Measurements from ENCODE around the gene SETD5.

SETD5 gene

GRCh38 chr3:9450126-9450525 is 52.7 kb downstream of the SETD5 start:
- CTCF ChIA-PET: no interaction called here
- no peak overlapping the region for H3K27ac ChIP-seq
- no peak for DNase-seq (ENCODE audit: low spot score)
- TF ChIP-seq CTCF (conservative IDR thresholded peaks at IDR 0.05; ENCODE audit: low read depth): no peak
- POLR2A ChIA-PET (ENCODE audit: low non-redundant PET): no interaction called here

GRCh38 chr3:9450991-9451390 is 53.6 kb downstream of the SETD5 start:
- POLR2A ChIA-PET (ENCODE audit: low non-redundant PET): no interaction called here
- DNase-seq (ENCODE audit: low spot score): no peak
- no peak overlapping the region for H3K27ac ChIP-seq
- CTCF ChIA-PET: no interaction called here
- no peak for TF ChIP-seq CTCF (conservative IDR thresholded peaks at IDR 0.05; ENCODE audit: low read depth)

GRCh38 chr3:9452417-9452816 is 55.0 kb downstream of the SETD5 start:
- POLR2A ChIA-PET (ENCODE audit: low non-redundant PET): no interaction called here
- DNase-seq (ENCODE audit: low spot score): no peak
- no peak overlapping the region for H3K27ac ChIP-seq
- TF ChIP-seq CTCF (conservative IDR thresholded peaks at IDR 0.05; ENCODE audit: low read depth): no peak
- CTCF ChIA-PET: interaction anchor here (0.7 kb wide), 1 partner anchor 36 kb away, joined by 3 read pairs; no protein-coding TSS in a partner anchor

GRCh38 chr3:9455596-9456131 is 58.2 kb downstream of the SETD5 start:
- no peak for TF ChIP-seq CTCF (conservative IDR thresholded peaks at IDR 0.05; ENCODE audit: low read depth)
- ChIA-PET CTCF (no interaction called here), POLR2A (ENCODE audit: low non-redundant PET) (no interaction called here)
- H3K27ac ChIP-seq: no peak overlapping the region
- no peak for DNase-seq (ENCODE audit: low spot score)

GRCh38 chr3:9467451-9467850 is 70.0 kb downstream of the SETD5 start:
- no peak for TF ChIP-seq CTCF (conservative IDR thresholded peaks at IDR 0.05; ENCODE audit: low read depth)
- H3K27ac ChIP-seq: no peak overlapping the region
- DNase-seq (ENCODE audit: low spot score): no peak
- ChIA-PET CTCF (no interaction called here), POLR2A (ENCODE audit: low non-redundant PET) (no interaction called here)

- ChIA-PET POLR2A (ENCODE audit: low non-redundant PET) (no interaction called here), CTCF (no interaction called here)
- DNase-seq (ENCODE audit: low spot score): no peak
- TF ChIP-seq CTCF (conservative IDR thresholded peaks at IDR 0.05; ENCODE audit: low read depth): no peak
- H3K27ac ChIP-seq: no peak overlapping the region
Measured at GRCh38 chr3:9468460-9468859, 71.0 kb downstream of the SETD5 start.

GRCh38 chr3:9469986-9470385 is 72.6 kb downstream of the SETD5 start:
- no peak overlapping the region for H3K27ac ChIP-seq
- ChIA-PET CTCF (no interaction called here), POLR2A (ENCODE audit: low non-redundant PET) (no interaction called here)
- no peak for DNase-seq (ENCODE audit: low spot score)
- TF ChIP-seq CTCF (conservative IDR thresholded peaks at IDR 0.05; ENCODE audit: low read depth): no peak
